NCI-H2227 (cell line): ENCODE results near the gene DEFB132.

Experiments
- DNase-seq: peaks from one replicate; lab custom pipeline; 2025; ENCODE audit not compliant: unreplicated experiment; lab: John Stamatoyannopoulos, UW

Gene DEFB132

GRCh38 chr20:297098-297924 is 39.8 kb downstream of the DEFB132 start, which contains the start of gene ZCCHC3:
Gene ZCCHC3 (plus strand): TSS chr20:297570. CDS start chr20:297587, 17 bp downstream.
- peak; percentile 95 for DNase-seq

GRCh38 chr20:297925-298775 is 40.6 kb downstream of the DEFB132 start:
- DNase-seq: peak; percentile 59

GRCh38 chr20:298776-299391 is 41.4 kb downstream of the DEFB132 start:
- DNase-seq: no peak

DNA sequence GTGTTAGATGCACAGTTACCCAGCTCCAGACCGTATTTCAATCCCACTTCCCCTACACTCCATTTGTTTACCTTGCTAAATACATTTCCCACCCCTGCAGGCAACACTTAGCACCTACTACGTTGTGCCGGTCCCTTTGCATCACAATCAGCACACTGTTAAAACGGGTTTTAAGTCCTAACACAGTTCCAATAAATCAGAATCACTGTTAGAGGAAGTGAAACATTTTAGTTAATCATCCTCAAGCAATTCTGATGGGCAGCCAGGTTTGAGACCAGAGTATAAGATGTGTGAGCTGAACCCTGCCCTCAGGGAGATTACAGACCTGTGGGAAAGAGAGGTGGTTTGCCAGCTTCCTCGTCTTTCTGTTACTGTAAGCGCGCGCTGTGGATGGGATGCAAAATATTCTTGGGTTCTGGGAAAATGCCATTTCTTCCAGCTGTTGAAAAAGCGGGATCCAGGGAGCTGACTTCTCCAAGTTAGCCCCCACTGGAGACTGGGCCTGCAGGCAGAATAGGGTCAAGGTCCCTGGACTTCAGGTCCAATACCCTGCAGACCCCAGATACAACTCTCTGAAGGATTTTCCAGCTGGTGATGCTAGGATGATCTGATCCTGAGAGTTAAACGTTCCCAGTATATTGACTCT is 42.9 kb downstream of the DEFB132 start:
- DNase-seq: no peak

DNA sequence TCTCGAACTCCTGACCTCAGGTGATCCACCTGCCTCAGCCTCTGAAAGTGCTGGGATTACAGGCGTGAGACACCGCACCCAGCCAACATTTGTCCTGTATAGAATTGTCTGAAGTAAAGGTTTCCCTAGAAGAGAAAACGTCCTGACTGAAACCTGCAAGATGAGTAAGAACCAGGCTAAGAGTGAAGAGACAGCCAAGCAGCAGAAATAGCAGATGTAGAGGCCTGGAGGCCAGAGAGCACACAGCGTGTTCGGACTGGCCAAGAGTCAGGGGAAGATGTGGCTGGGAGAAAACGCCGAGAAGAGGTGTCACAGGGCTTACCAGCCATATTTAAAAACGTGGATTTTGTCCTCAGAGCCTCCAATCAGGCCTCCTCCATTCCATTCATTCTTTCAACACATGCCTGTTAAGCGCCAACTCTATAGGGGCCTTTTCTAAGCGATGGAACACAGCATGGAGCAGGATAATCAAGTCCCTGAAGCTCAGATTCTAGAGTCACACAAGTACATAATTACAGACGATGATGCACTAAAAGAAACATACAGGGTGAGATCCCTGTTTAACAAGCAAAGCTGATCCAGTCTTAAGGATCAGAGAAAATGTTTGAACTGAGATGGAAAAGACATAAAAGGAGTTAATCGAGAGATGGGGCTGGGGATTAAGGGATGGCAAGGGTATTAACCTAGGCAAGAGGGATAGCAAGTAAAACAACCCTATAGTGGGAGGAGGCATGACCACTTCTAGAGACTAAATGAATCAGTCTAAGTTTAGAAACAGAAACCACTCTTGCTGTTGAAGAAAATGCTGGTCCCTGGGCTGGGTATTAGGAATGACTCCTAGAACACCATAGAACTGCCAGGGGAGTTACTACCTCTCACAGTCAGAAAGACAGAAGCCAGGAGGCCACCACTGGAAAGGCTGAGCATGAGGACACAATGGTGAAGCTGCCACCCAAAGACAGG is 44.6 kb downstream of the DEFB132 start:
- DNase-seq: peak; percentile 67

DNA sequence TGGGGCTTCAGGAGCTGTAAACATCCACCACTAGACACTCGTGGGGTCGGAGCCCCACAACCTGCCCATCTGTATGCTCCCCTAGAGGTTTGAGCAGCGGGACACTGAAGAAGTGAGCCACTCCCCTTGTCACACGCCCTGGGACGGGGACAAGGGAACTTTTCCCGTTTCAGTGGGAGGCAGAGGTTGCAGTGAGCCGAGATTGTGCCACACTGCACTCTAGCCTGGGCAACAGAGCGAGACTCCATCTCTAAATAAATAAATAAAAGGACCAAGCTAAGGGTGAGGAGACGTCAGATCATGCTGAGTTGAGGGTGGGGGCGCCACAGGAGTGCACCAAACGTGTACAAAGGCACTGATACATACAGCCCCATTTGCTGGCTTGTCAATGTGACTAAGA is 48.2 kb downstream of the DEFB132 start:
- no peak for DNase-seq

- no peak for DNase-seq
Measured at GRCh38 chr20:308427-309038, 51.0 kb downstream of the DEFB132 start.

GRCh38 chr20:309306-309840 is 51.8 kb downstream of the DEFB132 start:
- no peak for DNase-seq

DNA sequence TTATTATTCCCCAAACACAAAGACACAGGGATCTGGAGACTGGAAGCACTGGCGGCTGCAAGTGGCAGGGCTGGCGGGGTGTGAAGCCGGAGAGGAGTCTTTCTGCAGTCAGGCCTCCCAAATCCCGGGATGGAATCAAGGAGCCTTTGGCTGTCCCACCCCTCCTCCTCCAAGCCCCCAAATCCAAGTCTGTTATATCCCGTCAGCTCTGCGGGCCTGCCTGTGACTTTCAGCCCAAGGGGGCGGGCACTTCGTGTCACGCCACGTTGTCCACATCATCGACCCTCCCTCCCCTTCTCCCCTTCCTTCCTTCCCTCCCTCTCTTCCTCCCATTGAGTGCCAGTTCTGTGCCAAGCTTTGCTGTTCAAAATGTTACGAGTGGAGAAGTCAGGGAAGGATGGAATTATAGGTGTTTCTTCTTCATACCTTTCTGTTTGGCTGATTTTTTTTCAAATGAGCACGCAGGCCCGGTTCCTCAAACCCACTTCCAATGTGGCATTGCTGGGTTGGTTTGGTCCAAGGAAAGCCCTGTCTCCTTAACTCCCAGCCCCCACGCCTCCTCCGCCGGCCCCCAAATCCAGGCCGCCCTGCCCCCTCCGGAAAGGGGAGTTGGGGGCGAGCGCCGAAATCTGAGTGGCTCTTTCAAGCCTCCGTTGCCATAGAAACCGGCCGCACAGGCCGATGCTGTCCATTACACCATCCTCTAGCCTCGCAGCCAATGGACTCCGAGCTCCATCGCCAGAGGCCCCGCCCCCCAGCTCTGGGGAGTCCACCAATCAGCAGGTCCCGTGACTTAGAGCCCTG is 52.5 kb downstream of the DEFB132 start:
- DNase-seq: peak; percentile 100

- DNase-seq: no peak
Measured at GRCh38 chr20:310645-311044, 53.1 kb downstream of the DEFB132 start.
